ENCODE measurements around the gene TRRAP.

Gene TRRAP

GRCh38 chr7:98956469-98956868, 78.1 kb downstream of the TRRAP start:
- no peak for DNase-seq

GRCh38 chr7:98956937-98957336, 78.6 kb downstream of the TRRAP start:
- no peak for DNase-seq

- no peak for DNase-seq
Measured at GRCh38 chr7:98957766-98958165, 79.4 kb downstream of the TRRAP start.

- no peak for DNase-seq
Measured at GRCh38 chr7:98958968-98959367, 80.6 kb downstream of the TRRAP start.

- no peak for DNase-seq
Measured at GRCh38 chr7:98963305-98963704, 85.0 kb downstream of the TRRAP start.

- no peak for DNase-seq
Measured at GRCh38 chr7:98964596-98964995, 86.3 kb downstream of the TRRAP start.

GRCh38 chr7:98968621-98969020, 90.3 kb downstream of the TRRAP start:
- DNase-seq: no peak

GRCh38 chr7:98969386-98969785, 91.1 kb downstream of the TRRAP start:
- no peak for DNase-seq

- DNase-seq: no peak
Measured at GRCh38 chr7:98970016-98970615, 91.8 kb downstream of the TRRAP start.

GRCh38 chr7:98970805-98971204, 92.5 kb downstream of the TRRAP start:
- no peak for DNase-seq

- DNase-seq: no peak
Measured at GRCh38 chr7:98974205-98974604, 95.9 kb downstream of the TRRAP start.

GRCh38 chr7:98974906-98975816, 96.8 kb downstream of the TRRAP start:
- no peak for DNase-seq

- no peak for DNase-seq
Measured at GRCh38 chr7:98976396-98977185, 98.3 kb downstream of the TRRAP start.

- DNase-seq: no peak
Measured at GRCh38 chr7:98978672-98979071, 100.3 kb downstream of the TRRAP start.

- no peak for DNase-seq
Measured at GRCh38 chr7:98981701-98982100, 103.4 kb downstream of the TRRAP start.

- no peak for DNase-seq
Measured at GRCh38 chr7:98982686-98983085, 104.4 kb downstream of the TRRAP start.

GRCh38 chr7:98984126-98984525, 105.8 kb downstream of the TRRAP start:
- DNase-seq: no peak

GRCh38 chr7:98985406-98985805, 107.1 kb downstream of the TRRAP start:
- DNase-seq: no peak

- DNase-seq: no peak
Measured at GRCh38 chr7:98985945-98986344, 107.6 kb downstream of the TRRAP start.

- no peak for DNase-seq
Measured at GRCh38 chr7:98988641-98989040, 110.3 kb downstream of the TRRAP start.

- no peak for DNase-seq
Measured at GRCh38 chr7:98990356-98990755, 112.0 kb downstream of the TRRAP start.

- DNase-seq: no peak
Measured at GRCh38 chr7:98991141-98991540, 112.8 kb downstream of the TRRAP start.

- no peak for DNase-seq
Measured at GRCh38 chr7:98992076-98992475, 113.7 kb downstream of the TRRAP start.

Measured in stimulated activated CD4-positive, alpha-beta T cell treated with anti-CD3 and anti-CD28 coated beads, Interleukin-2, amount 100 ng/mL, for 48 hours (primary cell).